DOHH2 (cell line): ENCODE data around the gene TRAPPC1.

Experiments
- H3F3A ChIP-seq: fragments of 200-600 bp; sonication (generic), shearing (Covaris generic); 2 replicates; pipeline ENCODE4 v1.6.0; 2016; ENCODE audit warnings: antibody characterized with exemption, mild to moderate bottlenecking; ENCODE audit not compliant: control insufficient read depth, insufficient read depth
- H3K27ac ChIP-seq: fragments of 200-600 bp; sonication (generic); 2 replicates; pipeline ENCODE4 v1.5.1; 2014; ENCODE audit warnings: low read depth, mild to moderate bottlenecking, low read length, moderate library complexity
- H3K27me3 ChIP-seq: fragments of 200-600 bp; sonication (generic); 2 replicates; pipeline ENCODE4 v1.6.1; 2014; ENCODE audit warnings: mild to moderate bottlenecking, low read length, mixed read lengths; ENCODE audit not compliant: control insufficient read depth
- H3K36me3 ChIP-seq: fragments of 200-600 bp; sonication (generic); 2 replicates; pipeline ENCODE4 v1.6.1; 2014; ENCODE audit warnings: mild to moderate bottlenecking, low read length, moderate library complexity, mixed read lengths; ENCODE audit not compliant: control insufficient read depth
- H3K4me1 ChIP-seq: fragments of 200-600 bp; sonication (generic); 2 replicates; pipeline ENCODE4 v1.6.1; 2014; ENCODE audit warnings: mild to moderate bottlenecking, low read length, mixed read lengths; ENCODE audit not compliant: control insufficient read depth
- H3K4me2 ChIP-seq: fragments of 200-600 bp; sonication (generic); 2 replicates; pipeline ENCODE4 v1.6.0; 2014; ENCODE audit warnings: mild to moderate bottlenecking, low read length, moderate library complexity
- H3K4me3 ChIP-seq: fragments of 200-600 bp; sonication (generic); 2 replicates; pipeline ENCODE4 v1.5.1; 2014; ENCODE audit warnings: mild to moderate bottlenecking, low read length, mixed read lengths
- H3K79me2 ChIP-seq: fragments of 200-600 bp; sonication (generic); 2 replicates; pipeline ENCODE4 v1.6.1; 2014; ENCODE audit warnings: mild to moderate bottlenecking, low read length, mixed read lengths; ENCODE audit not compliant: control insufficient read depth
- H3K9me2 ChIP-seq: fragments of 200-600 bp; sonication (generic); replicated peaks from 2 replicates; pipeline ENCODE4 v1.6.1; 2014; ENCODE audit warnings: mild to moderate bottlenecking, low read length, mixed read lengths; ENCODE audit not compliant: control insufficient read depth
- H3K9me3 ChIP-seq: fragments of 200-600 bp; sonication (generic); 2 replicates; pipeline ENCODE4 v1.6.1; 2014; ENCODE audit warnings: antibody characterized with exemption, low read length, mixed read lengths; ENCODE audit not compliant: control insufficient read depth, insufficient read depth
- H4K20me1 ChIP-seq: fragments of 200-600 bp; sonication (generic); 2 replicates; pipeline ENCODE4 v1.6.0; 2014; ENCODE audit warnings: low read depth, mild to moderate bottlenecking, antibody characterized with exemption, low read length, moderate library complexity; ENCODE audit not compliant: control insufficient read depth, insufficient read depth
- EZH2phosphoT487 ChIP-seq: fragments of 200-600 bp; sonication (generic); IDR thresholded peaks from 2 replicates; pipeline ENCODE4 v1.6.1; 2017; ENCODE audit warnings: borderline replicate concordance, mild to moderate bottlenecking, antibody characterized with exemption, low read length, moderate library complexity, mixed read lengths
- TF ChIP-seq, protein P1 (sequence below): fragments of 200-600 bp; sonication (generic); IDR thresholded peaks from one replicate; pipeline ENCODE4 v1.5.1; 2014; ENCODE audit warnings: antibody characterized with exemption, mild to moderate bottlenecking, low read depth, low read length; ENCODE audit not compliant: poor library complexity, severe bottlenecking

Gene TRAPPC1

DNA sequence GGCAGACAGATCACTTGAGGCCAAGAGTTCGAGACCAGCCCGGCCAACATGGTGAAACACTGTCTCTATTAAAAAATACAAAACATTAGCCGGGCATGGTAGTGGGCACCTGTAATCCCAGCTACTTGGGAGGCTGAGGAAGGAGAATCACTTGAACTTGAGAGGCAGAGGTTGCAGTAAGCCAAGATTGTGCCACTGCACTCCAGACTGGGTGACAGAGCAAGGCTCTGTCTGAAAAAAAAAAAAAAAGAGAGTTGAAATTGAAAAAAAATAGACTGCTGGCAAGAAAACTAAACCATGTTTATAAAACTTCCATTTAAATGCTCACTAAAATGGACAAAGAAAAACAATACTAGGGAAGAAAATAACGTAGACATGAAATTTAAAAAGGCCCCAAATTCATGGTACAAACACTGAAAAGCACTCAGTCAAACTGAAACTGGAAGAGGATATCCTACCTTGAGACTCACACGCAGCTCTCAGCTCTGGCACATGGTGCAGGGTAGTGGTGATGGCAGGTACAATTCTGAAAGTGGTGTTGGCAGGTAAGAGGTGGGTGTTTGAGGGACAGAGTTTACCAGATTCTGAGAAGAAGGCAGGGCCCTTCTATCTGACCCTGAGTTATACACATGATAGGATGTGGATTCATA lies 19.5 kb upstream of the TRAPPC1 start:
- H3K9me2 ChIP-seq, result no peaks in the 10 kb centered on the region
- H4K20me1 ChIP-seq, result no peaks in the 10 kb centered on the region
- H3K27me3 ChIP-seq, result no peaks in the 10 kb centered on the region
- no peak overlapping the region for H3K4me2 ChIP-seq
- no peaks in the 10 kb centered on the region for H3K79me2 ChIP-seq
- TF ChIP-seq, protein P1, sequence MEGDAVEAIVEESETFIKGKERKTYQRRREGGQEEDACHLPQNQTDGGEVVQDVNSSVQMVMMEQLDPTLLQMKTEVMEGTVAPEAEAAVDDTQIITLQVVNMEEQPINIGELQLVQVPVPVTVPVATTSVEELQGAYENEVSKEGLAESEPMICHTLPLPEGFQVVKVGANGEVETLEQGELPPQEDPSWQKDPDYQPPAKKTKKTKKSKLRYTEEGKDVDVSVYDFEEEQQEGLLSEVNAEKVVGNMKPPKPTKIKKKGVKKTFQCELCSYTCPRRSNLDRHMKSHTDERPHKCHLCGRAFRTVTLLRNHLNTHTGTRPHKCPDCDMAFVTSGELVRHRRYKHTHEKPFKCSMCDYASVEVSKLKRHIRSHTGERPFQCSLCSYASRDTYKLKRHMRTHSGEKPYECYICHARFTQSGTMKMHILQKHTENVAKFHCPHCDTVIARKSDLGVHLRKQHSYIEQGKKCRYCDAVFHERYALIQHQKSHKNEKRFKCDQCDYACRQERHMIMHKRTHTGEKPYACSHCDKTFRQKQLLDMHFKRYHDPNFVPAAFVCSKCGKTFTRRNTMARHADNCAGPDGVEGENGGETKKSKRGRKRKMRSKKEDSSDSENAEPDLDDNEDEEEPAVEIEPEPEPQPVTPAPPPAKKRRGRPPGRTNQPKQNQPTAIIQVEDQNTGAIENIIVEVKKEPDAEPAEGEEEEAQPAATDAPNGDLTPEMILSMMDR, result no peak
- TF ChIP-seq EZH2phosphoT487, result no peak
- H3K9me3 ChIP-seq, result no peaks in the 10 kb centered on the region
- H3K4me3 ChIP-seq, result no peak overlapping the region
- H3K36me3 ChIP-seq, result peaks cover 35% of the 10 kb centered on the region
- no peaks in the 10 kb centered on the region for H3K4me1 ChIP-seq
- no peaks in the 10 kb centered on the region for H3F3A ChIP-seq
- H3K27ac ChIP-seq, result no peak overlapping the region

DNA sequence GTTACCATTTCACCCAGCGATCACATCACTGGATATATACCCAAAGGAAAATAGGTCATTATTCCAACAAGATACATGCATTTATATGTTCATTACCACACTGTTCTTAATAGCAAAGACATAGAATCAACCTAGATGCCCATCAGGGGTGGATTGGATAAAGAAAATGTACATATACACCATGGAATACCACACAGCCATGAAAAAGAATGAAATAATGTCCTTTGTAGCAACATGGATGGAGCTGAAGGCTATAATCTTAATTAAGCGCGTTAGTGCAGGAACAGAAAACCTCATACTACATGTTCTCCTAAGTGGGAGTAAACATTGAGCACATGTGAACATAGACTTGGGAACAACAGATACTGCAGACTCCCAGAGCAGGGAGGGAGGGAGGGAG lies 18.8 kb upstream of the TRAPPC1 start:
- TF ChIP-seq, protein P1, result no peak
- no peak for TF ChIP-seq EZH2phosphoT487

DNA sequence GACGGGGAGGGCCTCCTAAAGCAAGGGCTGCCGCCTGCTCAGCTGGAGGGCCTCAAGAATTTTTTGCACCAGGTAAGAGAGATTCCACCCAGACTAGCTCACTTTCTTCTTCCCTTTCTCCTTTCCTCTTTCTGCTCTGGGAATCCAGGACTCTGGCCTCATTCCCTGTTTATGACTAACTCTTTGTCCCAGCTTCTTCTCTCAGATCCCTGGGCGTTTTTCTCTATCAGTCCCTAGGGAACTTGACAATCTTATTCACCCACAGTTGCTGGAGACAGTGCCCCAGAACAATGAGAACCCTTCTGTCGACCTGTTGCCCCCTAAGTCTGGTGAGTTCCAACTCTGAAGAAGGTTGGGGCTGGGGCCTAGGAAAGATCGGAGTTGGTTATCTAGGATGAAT lies 15.9 kb upstream of the TRAPPC1 start:
- Histone ChIP-seq H3K27ac (no peak overlapping the region), H3K9me3 (no peaks in the 10 kb centered on the region), H3K4me2 (no peak overlapping the region), H4K20me1 (no peaks in the 10 kb centered on the region), H3K4me3 (no peak overlapping the region), H3F3A (no peaks in the 10 kb centered on the region), H3K36me3 (peaks cover 66% of the 10 kb centered on the region), H3K27me3 (no peaks in the 10 kb centered on the region), H3K4me1 (peaks cover 19% of the 10 kb centered on the region), H3K79me2 (no peaks in the 10 kb centered on the region), H3K9me2 (no peaks in the 10 kb centered on the region)
- TF ChIP-seq, protein P1, result no peak
- no peak for TF ChIP-seq EZH2phosphoT487

More for the DNA sequence above, 18.8 kb upstream of the TRAPPC1 start:
- no peaks in the 10 kb centered on the region for H3K79me2 ChIP-seq
- H3K4me2 ChIP-seq, result no peak overlapping the region
- H3K36me3 ChIP-seq, result peaks cover 42% of the 10 kb centered on the region
- H3K4me1 ChIP-seq, result peaks cover 2% of the 10 kb centered on the region
- no peaks in the 10 kb centered on the region for H3K27me3 ChIP-seq
- no peak overlapping the region for H3K27ac ChIP-seq
- no peak overlapping the region for H3K4me3 ChIP-seq
- no peaks in the 10 kb centered on the region for H4K20me1 ChIP-seq
- H3F3A ChIP-seq, result no peaks in the 10 kb centered on the region
- no peaks in the 10 kb centered on the region for H3K9me3 ChIP-seq
- H3K9me2 ChIP-seq, result no peaks in the 10 kb centered on the region
